HL-60/S4 (cell line): ENCODE measurements around the gene APOLD1.
"Not testable (repeated sequence)": the region's sequence is repeated elsewhere in the genome, so short reads cannot be mapped to it uniquely, and the experiment has no call there.

Experiments
- in situ Hi-C: fragments of 300-500 bp; cut with MboI; formaldehyde crosslinking; loops from 2 replicates; pipeline ENCODE4 v1.14.3; 2022; ENCODE audit warnings: low sequenced_read_pairs

APOLD1 gene

GRCh38 chr12:12786351-12786705 lies 869 bp downstream of the APOLD1 start:
- in situ Hi-C loops, result no loop called here

- in situ Hi-C loops, result no loop called here
Measured at GRCh38 chr12:12786706-12787601, 1.5 kb downstream of the APOLD1 start.

- in situ Hi-C loops, result no loop called here
Measured at GRCh38 chr12:12788131-12788530, 2.7 kb downstream of the APOLD1 start.

GRCh38 chr12:12788675-12789368 lies 3.4 kb downstream of the APOLD1 start:
- in situ Hi-C loops, result no loop called here

GRCh38 chr12:12790956-12791355 lies 5.5 kb downstream of the APOLD1 start:
- in situ Hi-C loops, result no loop called here

- in situ Hi-C loops, result no loop called here
Measured at GRCh38 chr12:12791756-12792369, 6.4 kb downstream of the APOLD1 start.

- in situ Hi-C loops, result no loop called here
Measured at GRCh38 chr12:12792421-12792820, 7.0 kb downstream of the APOLD1 start.

- in situ Hi-C loops, result no loop called here
Measured at GRCh38 chr12:12794686-12795085, 9.2 kb downstream of the APOLD1 start.

- in situ Hi-C loops, result no loop called here
Measured at GRCh38 chr12:12796171-12796570, 10.7 kb downstream of the APOLD1 start.

- in situ Hi-C loops, result no loop called here
Measured at GRCh38 chr12:12796928-12797793, 11.7 kb downstream of the APOLD1 start.

GRCh38 chr12:12797794-12798152 lies 12.3 kb downstream of the APOLD1 start:
- in situ Hi-C loops, result no loop called here

GRCh38 chr12:12798480-12798879 lies 13.0 kb downstream of the APOLD1 start:
- in situ Hi-C loops, result no loop called here

- in situ Hi-C loops, result no loop called here
Measured at GRCh38 chr12:12799163-12799920, 13.9 kb downstream of the APOLD1 start.

- in situ Hi-C loops, result no loop called here
Measured at GRCh38 chr12:12800406-12801180, 15.1 kb downstream of the APOLD1 start.

- in situ Hi-C loops, result not testable (repeated sequence)
Measured at GRCh38 chr12:12801656-12802055, 16.2 kb downstream of the APOLD1 start.

- in situ Hi-C loops, result no loop called here
Measured at GRCh38 chr12:12803186-12803585, 17.7 kb downstream of the APOLD1 start.

GRCh38 chr12:12804011-12804410 lies 18.6 kb downstream of the APOLD1 start:
- in situ Hi-C loops, result no loop called here

GRCh38 chr12:12804432-12804886 lies 19.0 kb downstream of the APOLD1 start:
- in situ Hi-C loops, result no loop called here

GRCh38 chr12:12806784-12807516 lies 21.5 kb downstream of the APOLD1 start:
- in situ Hi-C loops, result no loop called here
